Activated T-cell treated with anti-CD3 and anti-CD28 coated beads, Interleukin-2, amount 50 U/mL, for 72 hours (primary cell): ENCODE data around the gene NFATC1. TPM values are rescaled to one million over a fixed set of nuclear protein-coding genes. Genes with fewer than 3 reads are reported as not detected.

Experiments used
- ATAC-seq, 2 donors: fragments of 150-1000 bp; cut with Tn5 transposase; replicated peaks in 1 of 2; 2 replicates each; pipeline ENCODE4 v1.10.0; 2021; ENCODE audit warnings: moderate library complexity in 2 of 2, mild to moderate bottlenecking in 1 of 2
- DNase-seq, 2 donors: peaks; one replicate each; pipeline ENCODE4 v3.0.0; 2021 to 2022; ENCODE audit warnings: mixed read lengths in 1 of 2
- H3K27ac Mint-ChIP-seq: one replicate; pipeline ENCODE4 v1.8.0; 2022; ENCODE audit warnings: mild to moderate bottlenecking, moderate library complexity, mixed read lengths
- H3K27me3 Mint-ChIP-seq: one replicate; pipeline ENCODE4 v1.8.0; 2022; ENCODE audit warnings: low read depth, mixed read lengths
- H3K36me3 Mint-ChIP-seq, 2 donors: one replicate each; pipeline ENCODE4 v1.8.0; 2022; ENCODE audit warnings: mixed read lengths in 2 of 2, mild to moderate bottlenecking in 1 of 2; ENCODE audit not compliant: insufficient read depth in 2 of 2
- H3K4me1 Mint-ChIP-seq: one replicate; pipeline ENCODE4 v1.8.0; 2022; ENCODE audit warnings: low read depth, mixed read lengths
- H3K4me3 Mint-ChIP-seq, 2 donors: one replicate each; pipeline ENCODE4 v1.8.0; 2022; ENCODE audit warnings: mild to moderate bottlenecking in 2 of 2, mixed read lengths in 2 of 2, moderate library complexity in 2 of 2
- H3K9me3 Mint-ChIP-seq, 2 donors: one replicate each; pipeline ENCODE4 v1.8.0; 2022; ENCODE audit warnings: mixed read lengths in 2 of 2
- total RNA-seq, 2 donors: library from RNA; stranded (reverse); gene quantifications; one replicate each; pipeline ENCODE4 v1.2.3, GENCODE V29; 2022

The NFATC1 gene
- total RNA-seq, 2 donors from 2014 or later = 70.4 to 86.0 TPM

DNA sequence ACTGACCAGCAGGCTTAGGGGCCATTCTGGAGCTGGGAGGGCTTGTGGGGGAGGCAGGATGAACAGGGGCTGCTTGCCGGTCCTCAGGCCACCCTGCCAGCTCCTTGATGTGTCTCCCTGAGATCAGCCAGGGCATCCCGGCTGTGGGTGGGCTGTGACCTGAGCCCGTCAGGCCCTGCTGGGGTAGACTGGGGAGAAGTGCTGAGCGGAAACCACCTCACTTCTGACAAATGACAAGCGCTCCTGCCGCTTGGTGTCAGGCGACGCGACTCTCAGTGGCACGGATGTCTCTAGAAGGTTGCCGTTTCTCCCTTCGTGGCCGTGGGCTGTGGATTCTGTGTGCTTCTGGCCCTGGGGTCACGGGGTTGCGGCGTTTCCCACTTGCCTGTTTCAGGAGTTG lies 45.7 kb downstream of the NFATC1 start:
- Mint-ChIP-seq H3K27me3 (no peaks in the 10 kb centered on the region), H3K4me3 (no peak overlapping the region), H3K9me3 (no peaks in the 10 kb centered on the region), H3K27ac (no peak overlapping the region), H3K36me3 (peaks cover 4 to 7% of the 10 kb centered on the region in 2 donors), H3K4me1 (peaks cover 33% of the 10 kb centered on the region)
- no peak for DNase-seq
- no peak for ATAC-seq

DNA sequence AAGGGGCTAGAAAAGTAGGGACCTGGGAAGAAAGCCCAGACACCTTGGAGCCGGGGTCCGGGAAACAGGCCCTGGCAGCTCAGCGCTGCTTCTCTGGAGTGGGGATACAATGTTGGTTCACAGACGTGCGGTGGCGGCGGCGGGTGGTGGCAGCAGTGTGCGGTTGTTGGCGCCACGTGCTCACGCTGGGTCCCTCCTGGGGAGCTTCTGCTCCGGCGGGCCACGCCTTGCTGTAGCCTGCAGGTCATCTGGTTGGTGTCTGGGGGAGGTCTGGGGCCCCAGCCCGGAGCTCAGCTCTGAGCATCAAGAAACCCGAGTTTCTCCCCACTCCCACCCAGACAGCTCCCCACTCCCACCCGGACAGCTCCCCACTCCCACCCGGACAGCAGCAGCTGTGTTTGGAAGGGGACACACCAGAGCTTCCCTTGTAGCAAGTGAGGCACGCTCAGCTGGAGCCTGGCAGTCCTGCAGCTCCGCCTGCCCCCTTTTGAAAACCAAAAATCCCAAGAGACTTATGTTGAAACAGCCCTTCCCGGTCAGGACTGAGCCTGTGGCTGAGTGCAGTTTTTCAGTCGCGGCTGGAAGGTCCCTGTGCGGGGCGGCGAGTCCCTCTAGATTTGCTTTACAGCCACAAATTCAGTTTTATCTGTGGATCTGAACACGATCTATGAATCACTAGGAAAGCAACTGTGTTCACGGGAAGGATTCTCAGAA lies 46.9 kb downstream of the NFATC1 start:
- H3K27me3 Mint-ChIP-seq = no peaks in the 10 kb centered on the region
- ATAC-seq (peak; percentile 16 to 18), DNase-seq (no peak)

DNA sequence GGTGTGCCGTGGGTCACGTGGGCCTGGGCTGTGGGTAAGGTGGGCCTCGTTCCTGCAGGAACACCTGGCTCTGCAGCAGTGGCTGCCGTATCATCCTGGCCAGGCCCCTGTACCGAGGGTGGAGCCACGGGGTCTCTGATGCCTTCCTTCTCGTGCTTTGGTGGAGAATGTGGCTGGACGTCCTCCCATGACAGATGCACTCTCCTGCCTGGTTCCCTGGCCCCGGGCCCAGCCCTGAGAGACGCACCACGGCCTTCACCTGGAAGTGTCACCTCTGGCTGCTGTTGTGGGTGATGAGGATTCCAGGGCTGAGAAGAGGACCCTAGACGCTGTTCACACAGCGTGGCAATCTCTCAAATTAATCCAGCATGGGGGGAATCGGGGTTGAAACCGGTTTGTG lies 49.5 kb downstream of the NFATC1 start:
- H3K27me3 Mint-ChIP-seq = no peaks in the 10 kb centered on the region
- H3K9me3 Mint-ChIP-seq = no peaks in the 10 kb centered on the region
- DNase-seq = no peak
- peaks cover 17% of the 10 kb centered on the region for H3K4me1 Mint-ChIP-seq
- no peak for ATAC-seq
- H3K36me3 Mint-ChIP-seq = peaks cover 2 to 8% of the 10 kb centered on the region in 2 donors
- no peak overlapping the region for H3K4me3 Mint-ChIP-seq
- no peak overlapping the region for H3K27ac Mint-ChIP-seq

More for the DNA sequence above, 46.9 kb downstream of the NFATC1 start:
- Mint-ChIP-seq H3K36me3 (peaks cover 4 to 8% of the 10 kb centered on the region in 2 donors), H3K9me3 (no peaks in the 10 kb centered on the region), H3K4me1 (peaks cover 36% of the 10 kb centered on the region), H3K4me3 (no peak overlapping the region), H3K27ac (no peak overlapping the region)

- Mint-ChIP-seq H3K4me1 (peaks cover 17% of the 10 kb centered on the region), H3K27ac (no peak overlapping the region), H3K4me3 (no peak overlapping the region), H3K36me3 (peaks cover 2 to 8% of the 10 kb centered on the region in 2 donors), H3K27me3 (no peaks in the 10 kb centered on the region), H3K9me3 (no peaks in the 10 kb centered on the region)
- no peak for DNase-seq
- ATAC-seq = no peak
Observed at GRCh38 chr18:79445696-79446561, 50.2 kb downstream of the NFATC1 start.

DNA sequence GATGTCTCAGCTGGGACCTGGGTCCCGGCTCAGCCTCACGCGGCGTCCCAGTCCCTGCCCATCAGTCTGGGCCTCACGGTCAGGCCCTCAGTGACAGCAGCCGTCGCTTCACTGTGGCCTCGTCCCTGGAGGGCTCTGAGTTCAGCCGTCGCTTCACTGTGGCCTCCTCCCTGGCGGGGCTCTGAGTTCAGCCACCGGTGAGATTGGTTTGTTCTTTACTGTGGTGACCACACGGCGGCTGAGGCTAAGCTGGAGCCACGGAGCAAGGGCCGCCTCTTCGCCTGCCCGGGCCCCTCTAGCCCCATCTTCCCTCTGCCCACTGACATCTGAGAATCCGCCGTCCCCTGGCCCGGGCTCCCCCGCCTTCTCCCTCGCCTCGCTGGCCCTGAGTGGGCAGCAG lies 51.2 kb downstream of the NFATC1 start:
- DNase-seq (no peak), ATAC-seq (no peak)
- H3K27me3 Mint-ChIP-seq = no peaks in the 10 kb centered on the region
- peaks cover 2 to 8% of the 10 kb centered on the region in 2 donors for H3K36me3 Mint-ChIP-seq
- H3K4me3 Mint-ChIP-seq = no peak overlapping the region
- no peak overlapping the region for H3K27ac Mint-ChIP-seq
- peaks cover 9% of the 10 kb centered on the region for H3K4me1 Mint-ChIP-seq
- no peaks in the 10 kb centered on the region for H3K9me3 Mint-ChIP-seq

DNA sequence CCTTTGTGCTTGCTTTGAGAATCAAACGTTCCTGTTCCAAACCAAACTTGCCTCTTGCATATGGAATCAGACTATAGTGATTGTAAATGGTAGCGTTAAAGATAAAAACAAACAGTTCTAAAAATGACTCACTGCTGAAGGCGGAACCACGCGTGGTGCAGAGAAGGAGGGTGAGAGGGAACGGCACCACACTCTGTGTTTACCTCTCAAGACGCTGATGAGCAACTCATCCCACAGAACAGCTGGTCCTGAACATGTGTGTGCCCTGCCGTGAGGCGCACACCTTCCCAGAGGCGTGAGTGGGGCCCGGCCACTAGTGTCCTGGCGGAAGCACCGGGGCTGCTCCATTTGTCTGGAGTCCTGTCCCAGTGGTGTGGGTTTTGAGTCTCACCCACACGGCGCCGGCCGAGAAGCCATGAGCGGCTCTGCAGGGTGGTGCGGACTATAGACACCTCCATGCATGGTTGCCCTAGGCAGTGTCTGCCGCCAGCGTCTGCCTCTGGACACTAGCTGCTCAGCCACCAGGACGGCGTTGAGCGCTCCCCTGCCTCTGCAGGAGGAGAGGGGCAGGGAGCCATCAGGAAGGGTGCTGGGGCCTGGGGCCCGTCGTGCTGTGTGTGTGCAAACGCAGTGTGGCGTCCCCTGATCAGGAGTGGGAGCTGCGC lies 52.1 kb downstream of the NFATC1 start:
- Mint-ChIP-seq H3K27me3 (no peaks in the 10 kb centered on the region), H3K4me3 (no peak overlapping the region), H3K9me3 (no peaks in the 10 kb centered on the region), H3K4me1 (peaks cover 9% of the 10 kb centered on the region), H3K27ac (peak overlapping the region; percentile 2), H3K36me3 (peaks cover 2 to 8% of the 10 kb centered on the region in 2 donors)
- DNase-seq = peak in 1 of 2 donors; percentile 14
- peak; percentile 52 to 62 for ATAC-seq

- Mint-ChIP-seq H3K27me3 (no peaks in the 10 kb centered on the region), H3K9me3 (no peaks in the 10 kb centered on the region), H3K4me3 (no peak overlapping the region), H3K36me3 (peaks cover 2 to 9% of the 10 kb centered on the region in 2 donors), H3K27ac (no peak overlapping the region), H3K4me1 (peaks cover 9% of the 10 kb centered on the region)
- ATAC-seq (no peak), DNase-seq (no peak)
Observed at GRCh38 chr18:79448621-79449020, 52.9 kb downstream of the NFATC1 start.

DNA sequence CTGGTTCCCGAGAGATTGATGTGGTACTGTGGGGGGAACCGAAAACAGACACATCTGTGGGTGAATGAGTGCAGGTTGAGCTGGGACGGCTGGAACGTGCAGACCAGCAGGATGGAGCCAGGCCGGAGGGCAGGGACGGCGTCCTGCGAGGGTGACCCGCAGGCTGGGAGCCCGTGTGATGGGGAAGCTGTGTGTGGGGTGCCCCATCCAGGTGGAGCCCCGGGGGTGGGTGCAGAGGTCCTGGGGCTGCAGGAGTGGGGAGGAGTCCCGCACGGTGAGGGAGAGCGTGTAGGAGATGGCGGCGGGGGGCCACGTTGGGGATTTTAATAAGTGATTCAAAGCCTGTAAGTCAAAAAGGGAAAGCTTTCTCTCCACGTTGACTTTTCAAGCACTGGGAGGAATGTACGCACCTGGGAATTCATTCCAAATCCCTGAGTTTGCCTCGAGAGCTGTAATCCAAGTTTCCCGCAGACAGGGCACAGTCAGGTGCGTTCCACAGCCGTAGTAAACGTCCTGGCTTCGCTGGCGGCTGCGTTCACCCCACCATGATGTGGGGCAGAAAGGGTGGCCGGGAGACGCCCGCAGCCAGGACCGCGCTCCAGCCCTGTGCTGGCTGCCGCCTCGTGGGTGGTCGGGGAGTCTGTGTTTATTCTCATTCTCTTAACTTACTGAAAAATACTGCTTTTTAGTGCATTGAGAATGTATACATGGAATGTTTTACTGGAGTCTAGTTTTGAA lies 54.0 kb downstream of the NFATC1 start:
- Mint-ChIP-seq H3K9me3 (no peaks in the 10 kb centered on the region), H3K4me3 (no peak overlapping the region), H3K27ac (no peak overlapping the region), H3K4me1 (peaks cover 9% of the 10 kb centered on the region), H3K27me3 (no peaks in the 10 kb centered on the region), H3K36me3 (peaks cover 2 to 9% of the 10 kb centered on the region in 2 donors)
- ATAC-seq (no peak), DNase-seq (no peak)

- H3K9me3 Mint-ChIP-seq = no peaks in the 10 kb centered on the region
- ATAC-seq (no peak), DNase-seq (no peak)
- H3K27me3 Mint-ChIP-seq = no peaks in the 10 kb centered on the region
- H3K4me1 Mint-ChIP-seq = peaks cover 9% of the 10 kb centered on the region
- H3K36me3 Mint-ChIP-seq = peaks cover 2 to 9% of the 10 kb centered on the region in 2 donors
- no peak overlapping the region for H3K27ac Mint-ChIP-seq
- no peak overlapping the region for H3K4me3 Mint-ChIP-seq
Observed at GRCh38 chr18:79450289-79451080, 54.8 kb downstream of the NFATC1 start.

DNA sequence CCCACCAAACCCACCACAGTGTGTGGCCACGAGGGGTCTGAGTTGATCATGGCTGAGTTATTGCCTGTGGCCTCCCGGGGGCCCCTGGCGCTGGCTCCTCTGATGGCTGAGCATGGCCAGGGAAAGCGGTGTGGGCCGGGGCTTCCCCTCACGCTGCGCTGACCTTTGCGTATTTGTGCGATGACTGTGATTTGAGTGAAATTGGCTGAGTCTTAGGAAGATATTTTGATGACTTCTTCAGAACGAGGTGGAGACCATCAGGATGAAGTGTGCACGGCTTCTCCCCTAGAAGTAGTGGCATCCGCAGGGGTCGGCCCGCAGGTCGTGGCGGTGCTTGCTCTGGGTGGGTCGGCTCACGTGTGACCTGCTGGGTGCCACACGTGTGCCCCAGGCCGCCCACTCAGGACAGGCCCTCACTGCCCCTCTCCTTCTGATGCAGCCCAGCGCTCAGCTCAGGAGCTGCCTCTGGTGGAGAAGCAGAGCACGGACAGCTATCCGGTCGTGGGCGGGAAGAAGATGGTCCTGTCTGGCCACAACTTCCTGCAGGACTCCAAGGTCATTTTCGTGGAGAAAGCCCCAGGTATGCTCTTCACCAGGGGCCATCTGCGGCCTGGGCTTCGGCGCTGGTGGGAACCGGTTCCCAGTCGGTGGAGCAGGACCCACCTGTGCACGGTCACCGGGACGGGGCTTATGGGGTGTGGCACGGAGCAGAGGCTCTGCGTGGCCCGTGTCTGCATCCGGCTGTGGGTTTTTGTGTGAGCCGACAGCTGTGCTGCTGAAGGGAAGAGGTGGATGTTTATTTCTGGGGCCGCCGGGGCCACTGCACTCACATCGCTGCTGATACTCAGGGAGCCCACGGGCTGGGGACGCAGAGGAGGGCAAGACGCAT lies 55.8 kb downstream of the NFATC1 start:
- no peaks in the 10 kb centered on the region for H3K27me3 Mint-ChIP-seq
- H3K36me3 Mint-ChIP-seq = peaks cover 2 to 10% of the 10 kb centered on the region in 2 donors
- ATAC-seq = no peak
- no peak for DNase-seq
- H3K27ac Mint-ChIP-seq = no peak overlapping the region
- no peak overlapping the region for H3K4me3 Mint-ChIP-seq
- peaks cover 9% of the 10 kb centered on the region for H3K4me1 Mint-ChIP-seq
- H3K9me3 Mint-ChIP-seq = no peaks in the 10 kb centered on the region

DNA sequence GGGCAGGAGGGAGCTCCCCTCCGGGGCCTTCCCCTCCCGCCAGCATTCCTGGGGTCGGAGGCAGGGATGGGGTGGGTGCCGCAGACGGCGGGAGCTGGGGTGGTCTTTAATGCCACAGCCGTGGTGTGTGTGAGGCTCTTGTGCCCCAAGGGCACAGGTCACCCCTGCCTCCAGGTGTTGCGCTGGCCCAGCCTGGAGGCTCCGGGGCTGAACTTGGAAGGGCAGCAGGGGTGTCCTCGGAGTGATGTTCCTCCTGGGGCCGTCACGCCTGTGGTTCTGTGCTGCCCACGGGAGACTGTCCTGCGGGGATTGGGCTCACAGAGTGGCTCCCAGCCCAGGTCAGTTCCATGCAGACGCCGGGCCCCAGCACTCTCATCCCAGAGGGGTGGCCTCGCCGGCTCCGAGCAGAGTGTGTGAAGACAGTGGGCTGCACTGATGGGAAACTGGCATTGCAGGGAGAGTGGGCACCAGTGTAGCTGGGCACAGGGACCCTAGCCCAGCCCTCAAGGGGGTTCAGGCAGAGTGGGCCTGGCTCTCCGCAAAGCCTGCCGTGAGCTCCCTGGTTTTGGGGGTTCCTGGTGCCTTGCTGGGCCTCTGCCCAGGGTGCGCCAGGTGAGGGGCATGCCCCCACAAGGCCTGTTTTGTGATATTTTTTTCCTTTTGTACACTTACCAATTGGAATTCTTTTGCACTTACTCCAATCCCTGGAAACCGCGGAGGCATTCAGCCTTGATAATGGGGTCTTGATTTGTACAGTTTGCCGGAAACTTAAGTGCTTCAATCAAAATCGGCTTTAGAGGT lies 56.7 kb downstream of the NFATC1 start:
- H3K4me1 Mint-ChIP-seq = peaks cover 5% of the 10 kb centered on the region
- DNase-seq (no peak), ATAC-seq (no peak)
- H3K27me3 Mint-ChIP-seq = no peaks in the 10 kb centered on the region
- no peak overlapping the region for H3K4me3 Mint-ChIP-seq
- H3K36me3 Mint-ChIP-seq = peaks cover 2 to 13% of the 10 kb centered on the region in 2 donors
- no peak overlapping the region for H3K27ac Mint-ChIP-seq
- no peaks in the 10 kb centered on the region for H3K9me3 Mint-ChIP-seq
